NCI-H2196 (cell line): ENCODE results near the gene XXYLT1.
"Not testable (repeated sequence)": the region's sequence is repeated elsewhere in the genome, so short reads cannot be mapped to it uniquely, and the experiment has no call there.

ENCODE experiments used
- DNase-seq: peaks from one replicate; lab custom pipeline; 2025; ENCODE audit not compliant: unreplicated experiment; lab: John Stamatoyannopoulos, UW

The XXYLT1 gene

GRCh38 chr3:195101927-195102608 lies 168.9 kb downstream of the XXYLT1 start:
- DNase-seq, result no peak

- no peak for DNase-seq
Measured at GRCh38 chr3:195101001-195101583, 169.9 kb downstream of the XXYLT1 start.

- DNase-seq, result no peak
Measured at GRCh38 chr3:195099951-195100785, 170.8 kb downstream of the XXYLT1 start.

GRCh38 chr3:195098741-195099525 lies 172.0 kb downstream of the XXYLT1 start:
- DNase-seq, result no peak

- DNase-seq, result no peak
Measured at GRCh38 chr3:195097331-195098255, 173.4 kb downstream of the XXYLT1 start.

- no peak for DNase-seq
Measured at GRCh38 chr3:195096484-195097330, 174.3 kb downstream of the XXYLT1 start.

- no peak for DNase-seq
Measured at GRCh38 chr3:195096053-195096452, 174.9 kb downstream of the XXYLT1 start.

- no peak for DNase-seq
Measured at GRCh38 chr3:195095704-195096036, 175.3 kb downstream of the XXYLT1 start.

- no peak for DNase-seq
Measured at GRCh38 chr3:195095035-195095703, 175.8 kb downstream of the XXYLT1 start.

GRCh38 chr3:195094191-195094921 lies 176.6 kb downstream of the XXYLT1 start:
- DNase-seq, result no peak

- no peak for DNase-seq
Measured at GRCh38 chr3:195093731-195094130, 177.2 kb downstream of the XXYLT1 start.

- DNase-seq, result not testable (repeated sequence)
Measured at GRCh38 chr3:195087840-195088601, 182.9 kb downstream of the XXYLT1 start.

- no peak for DNase-seq
Measured at GRCh38 chr3:195087328-195087727, 183.6 kb downstream of the XXYLT1 start.

- no peak for DNase-seq
Measured at GRCh38 chr3:195086885-195087284, 184.1 kb downstream of the XXYLT1 start.

GRCh38 chr3:195086341-195086740 lies 184.6 kb downstream of the XXYLT1 start:
- no peak for DNase-seq

- no peak for DNase-seq
Measured at GRCh38 chr3:195085356-195086130, 185.4 kb downstream of the XXYLT1 start.

GRCh38 chr3:195084746-195085145 lies 186.2 kb downstream of the XXYLT1 start:
- no peak for DNase-seq
